GM18508 (cell line): Measurements from ENCODE around the gene TCF23.
"Not testable (repeated sequence)": the region's sequence is repeated elsewhere in the genome, so short reads cannot be mapped to it uniquely, and the experiment has no call there.

Experiments used
- ATAC-seq: cut with Tn5 transposase; IDR thresholded peaks from one replicate; pipeline ENCODE4 v1.9.1; 2021; ENCODE audit warnings: moderate number of reproducible peaks; ENCODE audit not compliant: insufficient read depth, unreplicated experiment

TCF23 gene

DNA sequence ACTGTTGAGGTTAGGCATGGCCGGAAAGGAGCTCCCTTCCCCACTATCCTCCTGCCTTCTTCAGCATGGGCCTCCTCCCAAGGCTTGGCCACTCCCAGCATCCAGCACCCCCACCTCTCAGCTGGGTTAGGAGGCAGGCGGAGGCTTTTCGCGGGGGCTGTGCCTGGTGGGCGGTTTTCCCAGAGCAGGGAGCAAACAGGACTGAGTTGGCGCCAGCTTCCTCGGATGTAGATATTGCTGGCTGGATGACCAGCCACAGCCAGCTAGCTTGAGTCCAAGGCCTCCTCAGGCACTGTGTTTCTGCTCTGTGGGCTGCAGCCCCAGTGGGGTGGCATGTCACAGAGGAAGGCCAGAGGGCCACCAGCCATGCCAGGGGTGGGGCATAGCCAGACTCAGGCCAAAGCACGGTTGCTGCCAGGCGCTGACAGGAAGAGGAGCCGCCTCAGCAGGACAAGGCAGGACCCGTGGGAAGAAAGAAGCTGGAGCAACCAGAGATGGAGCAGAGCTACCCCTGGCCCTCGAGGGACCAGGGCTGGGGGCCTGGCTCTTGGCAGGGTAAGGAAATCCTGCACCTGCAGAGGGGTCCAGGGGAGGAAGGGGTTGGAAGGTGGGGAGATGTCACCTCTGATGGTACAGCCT, at the start of gene TCF23:
Gene TCF23, plus strand, starts transcription at position 204 of the 639 bp plus-strand sequence. Its CDS starts 130 bp downstream, at position 334.
- ATAC-seq, result no peak

DNA sequence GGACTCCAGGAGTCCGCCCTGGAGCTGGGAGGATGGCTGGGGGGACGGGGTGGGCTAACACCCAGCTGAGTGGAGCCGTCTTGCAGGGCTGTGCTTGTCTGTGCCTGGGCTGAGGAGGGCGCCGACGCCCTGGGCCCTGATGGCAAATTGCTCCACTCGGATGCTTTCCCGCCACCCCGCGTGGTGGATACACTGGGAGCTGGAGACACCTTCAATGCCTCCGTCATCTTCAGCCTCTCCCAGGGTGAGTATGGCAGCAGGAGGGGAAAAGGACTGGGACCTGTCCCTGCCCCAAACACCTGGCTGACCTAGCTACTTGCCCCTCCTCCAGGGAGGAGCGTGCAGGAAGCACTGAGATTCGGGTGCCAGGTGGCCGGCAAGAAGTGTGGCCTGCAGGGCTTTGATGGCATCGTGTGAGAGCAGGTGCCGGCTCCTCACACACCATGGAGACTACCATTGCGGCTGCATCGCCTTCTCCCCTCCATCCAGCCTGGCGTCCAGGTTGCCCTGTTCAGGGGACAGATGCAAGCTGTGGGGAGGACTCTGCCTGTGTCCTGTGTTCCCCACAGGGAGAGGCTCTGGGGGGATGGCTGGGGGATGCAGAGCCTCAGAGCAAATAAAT, 49.4 kb upstream of the TCF23 start:
- no peak for ATAC-seq

DNA sequence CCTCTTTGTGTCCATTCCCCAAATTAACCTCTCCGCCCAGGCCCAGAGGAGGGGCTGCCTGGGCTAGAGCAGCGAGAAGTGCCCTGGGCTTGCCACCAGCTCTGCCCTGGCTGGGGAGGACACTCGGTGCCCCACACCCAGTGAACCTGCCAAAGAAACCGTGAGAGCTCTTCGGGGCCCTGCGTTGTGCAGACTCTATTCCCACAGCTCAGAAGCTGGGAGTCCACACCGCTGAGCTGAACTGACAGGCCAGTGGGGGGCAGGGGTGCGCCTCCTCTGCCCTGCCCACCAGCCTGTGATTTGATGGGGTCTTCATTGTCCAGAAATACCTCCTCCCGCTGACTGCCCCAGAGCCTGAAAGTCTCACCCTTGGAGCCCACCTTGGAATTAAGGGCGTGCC, 48.8 kb upstream of the TCF23 start:
- ATAC-seq, result no peak

DNA sequence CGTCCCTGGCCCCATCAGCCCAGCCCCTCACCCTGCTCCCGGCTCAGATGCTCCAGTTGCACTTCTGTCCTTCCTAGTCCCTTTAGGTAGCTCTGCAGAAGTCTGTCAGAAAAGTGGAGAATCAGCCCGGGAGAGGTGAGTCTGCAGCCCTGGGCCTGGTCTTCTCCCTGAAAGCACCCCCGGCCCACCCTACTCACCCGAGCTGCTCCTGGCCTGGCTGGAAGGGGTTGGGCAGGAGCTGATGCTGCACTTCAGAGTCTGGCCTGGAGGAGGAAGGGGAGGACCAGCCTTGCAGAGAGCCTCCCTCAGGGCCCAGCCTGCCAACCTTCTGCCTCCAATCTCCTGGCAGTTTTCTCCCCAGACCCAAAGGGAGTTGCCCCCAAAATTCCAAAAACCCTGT, 46.5 kb upstream of the TCF23 start:
- no peak for ATAC-seq

DNA sequence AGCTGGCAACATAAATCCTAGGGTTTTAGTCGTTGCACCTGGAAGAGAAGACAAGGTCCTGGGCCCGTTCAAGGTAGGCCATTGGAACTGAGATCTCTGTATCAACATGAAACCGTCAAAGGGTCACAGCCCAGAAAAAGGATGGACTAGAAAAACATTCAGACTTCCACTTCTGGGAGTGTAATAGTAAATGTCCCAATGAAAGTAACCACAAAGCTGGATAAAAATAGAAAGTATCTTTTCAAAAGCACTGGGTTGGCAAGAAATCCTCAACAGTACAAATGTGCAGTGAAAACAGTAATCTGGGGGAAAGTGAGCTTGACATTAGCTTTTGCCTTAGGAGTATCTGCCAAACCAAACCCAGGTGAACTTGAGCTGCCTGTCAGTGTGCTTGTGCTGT, 42.8 kb upstream of the TCF23 start:
- no peak for ATAC-seq

DNA sequence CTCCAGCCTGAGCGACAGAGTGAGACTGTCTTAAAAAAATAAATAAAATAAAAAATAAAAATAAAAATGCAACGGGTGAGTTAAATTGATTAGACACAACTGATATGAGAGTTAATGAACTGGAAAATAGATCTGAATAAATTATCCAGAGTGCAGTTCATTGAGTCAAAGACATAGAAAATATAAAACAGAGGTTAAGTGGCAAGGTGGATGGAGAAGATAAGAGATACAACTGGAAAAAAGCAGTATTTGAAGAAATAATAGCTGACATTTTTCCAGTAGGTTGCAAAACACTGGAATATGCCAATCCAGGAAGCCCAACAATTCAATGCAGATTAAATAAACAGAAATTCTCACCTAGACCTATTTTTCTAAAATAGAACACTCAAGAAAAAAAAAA, 40.6 kb upstream of the TCF23 start:
- no peak for ATAC-seq

DNA sequence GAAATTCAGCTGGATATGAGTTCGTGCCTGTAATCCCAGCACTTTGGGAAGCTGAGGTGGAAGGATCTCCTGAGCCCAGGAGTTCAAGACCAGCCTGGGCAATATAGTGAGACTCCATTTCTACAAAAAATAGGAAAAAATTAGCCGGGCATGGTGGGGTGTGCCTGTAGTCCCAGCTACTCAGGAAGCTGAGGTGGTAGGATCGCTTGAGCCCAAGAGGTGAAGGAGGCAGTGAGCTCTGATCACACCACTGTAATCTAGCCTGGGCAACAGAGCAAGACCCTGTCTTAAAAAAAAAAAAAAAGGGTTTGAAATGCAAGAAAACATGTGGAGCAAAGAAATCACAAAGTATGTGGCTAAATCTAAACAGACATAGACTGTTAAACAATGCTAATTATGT, 39.7 kb upstream of the TCF23 start:
- no peak for ATAC-seq

DNA sequence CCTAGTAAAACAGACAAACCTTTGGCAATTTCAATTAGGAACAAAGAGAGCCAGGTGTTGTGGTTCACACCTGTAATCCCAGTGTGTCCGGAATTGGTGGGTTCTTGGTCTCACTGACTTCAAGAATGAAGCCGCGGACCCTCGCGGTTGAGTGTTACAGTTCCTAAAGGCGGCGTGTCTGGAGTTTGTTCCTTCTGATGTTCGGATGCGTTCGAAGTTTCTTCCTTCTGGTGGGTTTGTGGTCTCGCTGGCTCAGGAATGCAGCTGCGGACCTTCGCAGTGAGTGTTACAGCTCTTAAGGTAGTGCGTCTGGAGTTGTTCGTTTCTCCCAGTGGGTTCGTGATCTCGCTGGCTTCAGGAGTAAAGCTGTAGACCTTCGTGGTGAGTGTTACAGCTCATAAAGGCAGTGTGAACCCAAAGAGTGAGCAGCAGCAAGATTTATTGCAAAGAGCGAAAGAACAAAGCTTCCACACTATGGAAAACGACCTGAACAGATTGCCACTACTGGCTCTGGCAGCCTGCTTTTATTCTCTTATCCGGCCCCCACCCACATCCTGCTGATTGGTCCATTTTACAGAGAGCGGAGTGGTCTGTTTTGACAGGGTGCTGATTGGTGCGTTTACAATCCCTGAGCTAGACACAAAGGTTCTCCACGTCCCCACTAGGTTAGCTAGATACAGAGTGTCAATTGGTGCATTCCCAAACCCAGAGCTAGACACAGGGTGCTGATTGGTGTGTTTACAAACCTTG, 38.0 kb upstream of the TCF23 start:
- ATAC-seq, result not testable (repeated sequence)

DNA sequence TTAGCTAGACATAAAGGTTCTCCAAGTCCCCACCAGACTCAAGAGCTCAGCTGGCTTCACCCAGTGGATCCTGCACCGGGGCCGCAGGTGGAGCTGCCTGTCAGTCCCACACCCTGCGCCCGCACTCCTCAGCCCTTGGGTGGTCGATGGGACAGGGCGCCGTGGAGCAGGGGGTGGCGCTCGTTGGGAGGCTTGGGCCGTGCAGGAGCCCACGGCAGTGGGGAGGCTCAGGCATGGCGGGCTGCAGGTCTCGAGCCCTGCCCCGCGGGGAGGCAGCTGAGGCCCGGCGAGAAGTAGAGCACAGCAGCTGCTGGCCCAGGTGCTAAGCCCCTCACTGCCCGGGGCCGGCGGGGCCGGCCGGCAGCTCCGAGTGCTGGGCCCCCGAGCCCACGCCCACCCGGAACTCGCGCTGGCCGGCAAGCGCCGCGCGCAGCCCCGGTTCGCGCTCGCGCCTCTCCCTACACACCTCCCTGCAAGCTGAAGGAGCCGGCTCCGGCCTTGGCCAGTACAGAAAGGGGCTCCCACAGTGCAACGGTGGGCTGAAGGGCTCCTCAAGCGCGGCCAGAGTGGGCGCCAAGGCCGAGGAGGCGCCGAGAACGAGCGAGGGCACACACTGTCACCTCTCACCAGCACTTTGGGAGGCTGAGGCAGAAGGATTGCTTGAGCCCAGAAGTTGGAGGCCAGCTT, 37.3 kb upstream of the TCF23 start:
- ATAC-seq, result not testable (repeated sequence)

DNA sequence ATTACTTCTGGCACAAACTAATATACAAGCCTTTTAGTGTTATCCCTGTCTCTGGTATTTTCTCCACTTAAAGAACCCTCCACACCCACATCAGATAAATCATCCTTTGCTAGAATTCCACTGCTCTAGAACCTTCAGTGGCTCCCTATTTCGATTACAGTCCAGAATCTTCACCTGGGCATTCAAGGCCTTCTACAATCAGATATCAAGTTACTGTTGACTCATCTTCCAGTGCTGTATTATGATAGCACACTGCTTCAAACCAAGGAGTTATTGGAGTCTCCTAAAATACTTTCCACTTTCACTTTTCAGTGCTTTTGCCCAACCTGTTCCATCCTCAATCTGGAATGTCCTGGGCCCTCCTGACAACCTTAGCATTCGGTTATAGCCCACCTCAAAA, 33.3 kb upstream of the TCF23 start:
- no peak for ATAC-seq

DNA sequence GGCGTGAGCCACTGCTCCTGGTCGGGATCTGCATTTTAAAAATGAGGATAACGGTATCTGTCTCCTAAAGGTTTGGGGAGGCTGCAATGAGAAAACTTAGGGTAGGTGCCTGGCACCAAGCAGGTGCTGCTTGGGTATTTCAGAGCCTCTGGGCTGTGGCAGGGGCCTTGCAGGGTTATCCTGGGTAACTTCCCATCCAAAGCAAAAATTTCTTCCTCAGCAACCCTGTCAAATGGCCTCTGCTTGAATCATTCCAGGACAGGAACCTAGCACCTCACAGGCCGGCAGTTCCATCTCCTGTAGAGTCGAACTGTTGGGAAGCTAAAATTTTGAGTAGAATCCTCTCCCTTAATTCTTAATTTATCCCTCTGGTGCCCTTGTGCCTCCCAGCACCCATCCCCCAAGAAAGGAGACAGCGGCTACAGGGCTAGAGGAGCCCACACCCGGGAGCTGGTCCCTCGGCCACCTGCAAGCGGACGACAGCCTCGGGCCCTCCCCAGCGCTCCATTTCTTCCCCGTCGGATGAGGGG, 30.7 kb upstream of the TCF23 start:
- no peak for ATAC-seq

DNA sequence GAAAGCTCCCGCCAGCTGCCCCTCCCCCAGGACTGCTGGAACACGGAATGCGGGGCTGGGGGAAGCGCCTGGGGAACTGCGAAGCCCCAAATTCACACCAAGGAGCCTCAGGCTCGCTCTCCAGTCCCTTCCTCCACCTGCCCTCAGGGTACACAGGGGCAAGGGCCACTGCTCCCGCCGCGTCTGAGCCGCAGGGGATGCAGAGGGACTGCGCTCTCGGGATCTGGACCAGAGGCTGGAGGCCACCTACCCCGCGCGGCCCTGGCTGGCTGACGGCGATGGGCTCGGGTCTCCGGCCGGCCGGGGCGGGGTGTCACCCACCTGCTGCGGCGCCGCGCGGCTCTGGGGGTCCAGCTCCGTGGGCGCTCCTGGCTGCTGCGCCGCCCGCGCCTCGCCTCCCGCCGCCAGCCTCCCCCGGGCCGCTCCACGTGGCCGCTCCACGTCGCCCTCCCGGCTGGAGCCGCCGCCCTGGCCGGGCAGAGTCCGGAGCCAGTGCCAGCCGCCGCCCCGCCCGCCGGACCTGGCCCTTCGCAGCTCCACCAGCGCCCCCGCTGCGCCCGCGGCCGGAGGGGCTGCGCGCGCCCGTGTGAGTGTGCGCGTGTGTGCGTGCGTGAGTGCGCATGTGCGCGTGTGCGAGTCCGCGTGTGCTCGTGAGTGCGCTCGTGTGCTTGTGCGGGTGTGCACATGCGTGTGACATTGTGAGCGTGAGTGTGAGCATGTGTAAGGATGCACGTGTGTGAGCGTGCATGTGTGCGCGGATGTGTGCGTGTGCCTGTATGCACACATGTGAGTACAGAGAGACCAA, 30.1 kb upstream of the TCF23 start, which contains the start of gene CGREF1:
Gene CGREF1, minus strand, starts transcription at position 604 of the 805 bp plus-strand sequence. CDS start 14,762 bp downstream, outside the sequence.
- no peak for ATAC-seq

DNA sequence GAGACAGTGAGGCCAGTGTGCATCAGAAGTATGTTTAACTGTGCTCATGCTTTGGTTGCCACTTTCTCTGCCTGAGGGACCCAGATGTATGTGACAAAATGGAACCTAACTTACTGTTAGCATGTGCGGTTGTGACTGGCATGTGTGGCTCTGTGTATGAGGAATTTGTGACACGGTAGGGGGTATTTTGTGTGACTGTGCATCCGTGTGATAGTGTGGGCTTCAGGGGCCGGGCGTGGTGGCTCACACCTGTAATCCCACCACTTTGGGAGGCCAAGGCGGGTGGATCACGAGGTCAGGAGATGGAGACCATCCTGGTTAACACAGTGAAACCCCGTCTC, 29.5 kb upstream of the TCF23 start:
- ATAC-seq, result not testable (repeated sequence)

DNA sequence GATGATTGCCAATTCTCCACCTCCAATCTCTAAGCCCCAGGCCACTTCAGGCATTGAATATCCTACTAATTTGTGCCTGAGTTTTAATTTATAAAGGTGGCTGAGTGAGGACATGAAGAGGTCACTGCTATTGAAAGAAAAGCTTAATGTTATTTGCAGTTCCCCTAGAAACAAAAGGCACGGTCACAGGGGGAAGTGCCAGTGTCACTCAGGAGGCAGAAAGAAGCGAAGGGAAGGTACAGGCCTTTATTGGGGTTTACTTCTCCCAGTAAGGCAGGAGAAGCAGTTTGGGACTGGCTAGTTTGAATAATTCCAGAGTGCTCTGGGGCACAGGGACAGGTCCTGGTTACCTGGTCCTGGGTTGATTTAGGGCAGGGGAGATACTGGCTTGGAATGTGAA, 26.9 kb upstream of the TCF23 start:
- ATAC-seq, result no peak

DNA sequence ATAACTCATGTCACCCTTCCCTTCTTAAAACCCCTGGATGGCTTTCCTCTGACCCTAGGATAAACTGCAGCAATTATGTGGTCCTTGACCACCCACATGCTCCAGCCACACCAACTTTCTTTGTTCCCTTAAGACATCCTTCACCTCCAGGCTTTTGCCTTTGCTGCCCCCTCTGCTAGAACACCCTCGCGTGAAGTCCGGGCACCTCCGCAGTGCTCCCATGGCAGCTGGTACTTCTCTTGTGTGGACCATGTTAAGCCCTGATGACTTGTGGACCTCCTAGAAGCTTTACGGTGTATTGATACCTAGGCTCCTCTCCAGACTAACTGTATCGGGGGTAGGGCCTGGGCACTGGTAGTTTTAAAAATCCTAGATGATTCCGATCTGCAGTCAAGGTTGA, 26.0 kb upstream of the TCF23 start:
- ATAC-seq, result no peak

DNA sequence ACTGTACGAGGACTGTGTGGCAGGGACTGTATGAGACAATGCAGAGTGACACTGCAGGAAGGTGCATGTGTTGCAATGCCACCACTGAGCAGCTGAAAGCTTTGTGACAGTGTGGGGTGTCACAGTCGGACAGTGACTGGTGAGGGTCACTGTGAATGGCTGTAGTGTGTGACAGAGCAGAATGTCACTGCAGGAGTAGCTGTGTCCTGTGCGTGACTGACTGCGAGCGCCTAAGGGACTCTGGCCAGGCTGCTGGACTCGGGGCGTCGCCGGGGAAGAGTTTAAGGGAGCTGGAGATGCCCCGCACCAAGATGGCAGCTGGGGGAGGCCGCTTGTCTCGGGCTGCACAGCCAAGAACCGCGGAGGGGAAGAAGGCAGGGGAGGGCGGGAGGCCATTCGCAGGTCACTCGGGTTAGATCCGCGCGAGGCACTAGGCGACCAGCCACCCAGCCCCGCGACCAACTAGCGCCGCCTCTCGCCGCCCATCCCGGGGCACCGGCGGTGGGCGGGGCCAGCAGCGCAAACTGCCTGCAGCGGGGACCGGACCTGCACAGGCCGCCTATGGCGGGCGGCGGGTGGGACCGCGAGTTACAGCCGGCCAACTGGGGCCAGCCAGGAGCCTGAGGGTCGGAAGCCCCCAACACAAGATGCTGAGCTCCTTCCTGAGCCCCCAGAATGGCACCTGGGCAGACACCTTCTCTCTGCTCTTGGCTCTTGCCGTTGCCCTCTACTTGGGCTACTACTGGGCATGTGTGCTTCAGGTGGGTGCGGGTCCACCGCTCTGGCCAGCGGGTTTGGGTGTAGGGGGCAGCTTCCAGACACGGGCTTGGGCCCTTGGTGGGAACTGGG, 25.3 kb upstream of the TCF23 start, which contains the start of gene ABHD1:
Gene ABHD1, plus strand, starts transcription at position 514 of the 849 bp plus-strand sequence. Its CDS starts 134 bp downstream, at position 648.
- no peak for ATAC-seq

DNA sequence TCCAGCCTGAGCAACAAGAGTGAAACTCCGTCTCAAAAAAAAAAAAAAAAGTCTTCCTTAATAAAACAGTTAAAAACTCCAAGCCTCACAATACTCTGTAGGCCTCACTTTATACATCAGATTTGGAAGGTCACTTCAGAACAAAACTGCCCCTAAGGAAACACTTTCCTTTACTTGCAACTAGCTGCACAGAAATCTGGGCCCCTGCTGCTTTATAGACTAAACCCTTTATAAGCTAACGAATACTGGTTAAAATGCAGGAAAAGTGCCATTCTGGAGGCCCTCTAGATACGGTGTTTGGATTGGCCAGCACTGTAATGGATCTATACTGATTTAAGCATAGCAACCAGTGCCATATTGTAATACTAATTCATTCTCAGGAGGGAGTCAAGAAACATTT, 23.7 kb upstream of the TCF23 start:
- ATAC-seq, result no peak

DNA sequence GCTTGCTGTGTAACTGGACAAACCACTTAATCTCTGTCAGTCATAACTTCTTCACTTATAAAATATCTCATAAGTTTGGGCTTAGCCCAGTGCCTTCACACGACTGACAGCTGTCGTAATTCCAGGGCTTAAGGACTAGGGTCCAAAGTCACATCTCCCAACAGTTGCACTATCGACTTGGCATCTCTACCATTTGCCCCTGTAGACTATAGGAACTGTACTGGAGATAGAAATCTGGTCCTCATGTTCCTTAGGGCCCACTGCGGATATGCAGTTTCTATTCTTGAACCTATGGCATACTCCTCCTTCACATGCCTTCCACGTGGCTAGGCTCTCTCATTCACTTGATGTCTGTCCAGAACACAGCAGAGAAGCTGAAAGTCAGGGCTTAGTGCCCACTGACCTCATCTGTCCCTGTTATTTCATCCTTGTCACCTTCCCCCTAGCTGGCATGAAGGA, 22.5 kb upstream of the TCF23 start:
- ATAC-seq, result no peak
